Cardiac muscle cell (in vitro differentiated cells and primary cell): ENCODE data around the gene BAIAP2L1. TPM values are rescaled to one million over a fixed set of nuclear protein-coding genes. Genes with fewer than 3 reads are reported as not detected.

Experiments
- DNase-seq, 2 donors: peaks; one replicate each; pipeline versions ENCODE4 v3.0.0 to v3.0.0-alpha.2; 2010 to 2017; ENCODE audit warnings: low read depth in 1 of 2, low spot score in 1 of 2
- H3K27ac ChIP-seq: fragments of 200-600 bp; sonication (generic); 2 replicates; pipeline ENCODE4 v1.5.1; 2016
- H3K27me3 ChIP-seq: fragments of 200-600 bp; sonication (generic); 2 replicates; pipeline ENCODE4 v1.6.0; 2016; ENCODE audit warnings: control low read depth
- H3K36me3 ChIP-seq: fragments of 200-600 bp; sonication (generic); 2 replicates; pipeline ENCODE4 v1.5.1; 2016; ENCODE audit warnings: control low read depth
- H3K4me1 ChIP-seq: fragments of 200-600 bp; sonication (generic); 2 replicates; pipeline ENCODE4 v1.8.1; 2017; ENCODE audit warnings: low read depth, mild to moderate bottlenecking, mixed run types
- H3K4me3 ChIP-seq: fragments of 200-600 bp; sonication (generic); 2 replicates; pipeline ENCODE4 v1.5.1; 2016; ENCODE audit warnings: mild to moderate bottlenecking
- H3K9me3 ChIP-seq: fragments of 200-600 bp; sonication (generic); 2 replicates; pipeline ENCODE4 v1.5.1; 2017; ENCODE audit warnings: low read depth, mild to moderate bottlenecking, control low read depth
- polyA plus RNA-seq: library from polyadenylated mRNA; unstranded; fragments of >200 nt; fragmentation: Nextera tagmentation; extraction: Ambion mirVana; gene quantifications from 2 replicates; pipeline ENCODE4 v1.2.1, GENCODE V29; 2016
- total RNA-seq: library from RNA; depleted of rRNA; stranded (reverse); fragments of >200 nt; gene quantifications from 2 replicates; pipeline ENCODE4 v1.2.3, GENCODE V29; 2016
- TF ChIP-seq, protein P1 (sequence below): IDR thresholded peaks from 2 replicates; pipeline ENCODE4 v1.5.1; 2012; ENCODE audit warnings: low read depth, mild to moderate bottlenecking, low read length

The BAIAP2L1 gene
- total and polyA plus RNA-seq, 2 experiments from 2014 or later: 7.6 to 11.6 TPM

GRCh38 chr7:98335411-98335977 is 65.4 kb downstream of the BAIAP2L1 start:
- Histone ChIP-seq H3K36me3 (no peaks in the 10 kb centered on the region), H3K4me3 (no peak overlapping the region), H3K4me1 (no peaks in the 10 kb centered on the region), H3K9me3 (no peaks in the 10 kb centered on the region), H3K27ac (no peak overlapping the region), H3K27me3 (no peaks in the 10 kb centered on the region)
- DNase-seq: no peak
- TF ChIP-seq, protein P1, sequence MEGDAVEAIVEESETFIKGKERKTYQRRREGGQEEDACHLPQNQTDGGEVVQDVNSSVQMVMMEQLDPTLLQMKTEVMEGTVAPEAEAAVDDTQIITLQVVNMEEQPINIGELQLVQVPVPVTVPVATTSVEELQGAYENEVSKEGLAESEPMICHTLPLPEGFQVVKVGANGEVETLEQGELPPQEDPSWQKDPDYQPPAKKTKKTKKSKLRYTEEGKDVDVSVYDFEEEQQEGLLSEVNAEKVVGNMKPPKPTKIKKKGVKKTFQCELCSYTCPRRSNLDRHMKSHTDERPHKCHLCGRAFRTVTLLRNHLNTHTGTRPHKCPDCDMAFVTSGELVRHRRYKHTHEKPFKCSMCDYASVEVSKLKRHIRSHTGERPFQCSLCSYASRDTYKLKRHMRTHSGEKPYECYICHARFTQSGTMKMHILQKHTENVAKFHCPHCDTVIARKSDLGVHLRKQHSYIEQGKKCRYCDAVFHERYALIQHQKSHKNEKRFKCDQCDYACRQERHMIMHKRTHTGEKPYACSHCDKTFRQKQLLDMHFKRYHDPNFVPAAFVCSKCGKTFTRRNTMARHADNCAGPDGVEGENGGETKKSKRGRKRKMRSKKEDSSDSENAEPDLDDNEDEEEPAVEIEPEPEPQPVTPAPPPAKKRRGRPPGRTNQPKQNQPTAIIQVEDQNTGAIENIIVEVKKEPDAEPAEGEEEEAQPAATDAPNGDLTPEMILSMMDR: no peak

GRCh38 chr7:98334081-98334480 is 66.8 kb downstream of the BAIAP2L1 start:
- H3K4me3 ChIP-seq: no peak overlapping the region
- no peak overlapping the region for H3K27ac ChIP-seq
- H3K4me1 ChIP-seq: peaks cover 8% of the 10 kb centered on the region
- DNase-seq: no peak
- no peaks in the 10 kb centered on the region for H3K9me3 ChIP-seq
- H3K27me3 ChIP-seq: no peaks in the 10 kb centered on the region
- H3K36me3 ChIP-seq: no peaks in the 10 kb centered on the region
- TF ChIP-seq, protein P1: no peak

- no peak for DNase-seq
- no peaks in the 10 kb centered on the region for H3K27me3 ChIP-seq
- H3K4me1 ChIP-seq: peaks cover 14% of the 10 kb centered on the region
- no peak overlapping the region for H3K27ac ChIP-seq
- no peak overlapping the region for H3K4me3 ChIP-seq
- TF ChIP-seq, protein P1: no peak
- H3K36me3 ChIP-seq: no peaks in the 10 kb centered on the region
- no peaks in the 10 kb centered on the region for H3K9me3 ChIP-seq
Observed at GRCh38 chr7:98330926-98331529, 69.9 kb downstream of the BAIAP2L1 start.

DNA sequence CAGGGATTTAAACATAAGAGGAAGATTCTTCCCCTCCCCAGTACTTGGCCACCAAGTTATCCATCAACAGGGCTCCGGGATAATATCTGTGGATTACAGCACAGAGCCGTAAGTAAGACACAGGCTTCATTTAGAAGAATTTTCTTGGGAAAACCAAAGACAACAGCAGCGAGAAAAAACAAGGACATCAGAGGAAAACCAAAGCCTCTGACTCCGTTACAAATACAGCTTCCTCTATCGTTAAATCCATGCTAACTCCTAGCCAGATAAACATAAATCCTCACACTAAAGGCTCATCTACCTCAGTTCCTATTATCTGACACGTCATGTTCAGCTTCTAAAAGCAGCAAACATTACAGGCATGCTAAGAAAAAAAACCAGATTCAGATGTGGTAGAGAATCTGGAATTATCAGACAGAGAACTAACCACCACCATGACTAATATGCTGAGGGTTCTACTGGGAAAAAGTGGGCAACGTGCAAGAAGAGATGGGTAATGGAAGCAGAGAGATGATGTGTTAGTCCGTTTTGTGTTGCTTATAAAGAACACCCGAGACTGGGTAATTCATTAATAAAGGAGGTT is 71.0 kb downstream of the BAIAP2L1 start:
- H3K4me1 ChIP-seq: peaks cover 14% of the 10 kb centered on the region
- H3K4me3 ChIP-seq: no peak overlapping the region
- no peaks in the 10 kb centered on the region for H3K27me3 ChIP-seq
- TF ChIP-seq, protein P1: no peak
- peak in 1 of 2 donors; percentile 77 for DNase-seq
- no peaks in the 10 kb centered on the region for H3K36me3 ChIP-seq
- peak overlapping the region; percentile 78 for H3K27ac ChIP-seq
- no peaks in the 10 kb centered on the region for H3K9me3 ChIP-seq

DNA sequence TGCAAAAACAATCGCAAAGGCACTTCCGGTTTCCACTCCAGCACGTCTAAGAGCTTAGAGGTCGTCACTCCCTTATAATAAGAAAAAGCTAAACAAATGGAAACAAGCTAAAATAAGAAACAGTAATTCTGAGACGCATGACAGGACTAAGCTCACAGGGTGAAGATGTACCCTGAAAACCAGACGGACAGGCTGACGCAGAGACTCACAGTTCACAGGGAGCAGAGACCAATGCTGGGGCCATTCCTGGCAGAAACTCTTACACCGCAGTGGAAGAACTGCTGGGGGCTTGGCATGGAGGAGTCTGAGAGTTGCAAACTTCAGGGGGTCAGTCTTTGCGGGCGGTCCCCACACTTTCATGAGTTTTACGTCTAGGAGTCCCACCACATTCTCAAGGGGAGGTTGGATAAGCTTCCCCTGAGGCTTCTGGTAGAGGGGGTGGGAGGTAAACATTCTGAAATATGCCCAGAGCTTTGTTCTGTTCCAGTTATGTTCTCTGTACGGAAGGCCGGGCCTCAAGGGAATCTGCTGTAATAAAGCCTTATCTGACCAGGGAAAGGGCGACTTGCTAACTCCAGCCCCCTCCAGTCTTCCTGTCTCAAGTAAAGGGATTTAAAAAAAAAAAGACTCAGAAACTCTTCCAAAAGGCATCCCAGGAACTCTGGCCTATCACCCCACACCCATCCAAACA is 71.6 kb downstream of the BAIAP2L1 start:
- Histone ChIP-seq H3K4me3 (no peak overlapping the region), H3K27ac (peak overlapping the region; percentile 78), H3K27me3 (no peaks in the 10 kb centered on the region), H3K9me3 (no peaks in the 10 kb centered on the region), H3K4me1 (peaks cover 14% of the 10 kb centered on the region), H3K36me3 (no peaks in the 10 kb centered on the region)
- TF ChIP-seq, protein P1: no peak
- DNase-seq: peak in 1 of 2 donors; percentile 95
